ENCODE results near the gene CRKL.

DNA sequence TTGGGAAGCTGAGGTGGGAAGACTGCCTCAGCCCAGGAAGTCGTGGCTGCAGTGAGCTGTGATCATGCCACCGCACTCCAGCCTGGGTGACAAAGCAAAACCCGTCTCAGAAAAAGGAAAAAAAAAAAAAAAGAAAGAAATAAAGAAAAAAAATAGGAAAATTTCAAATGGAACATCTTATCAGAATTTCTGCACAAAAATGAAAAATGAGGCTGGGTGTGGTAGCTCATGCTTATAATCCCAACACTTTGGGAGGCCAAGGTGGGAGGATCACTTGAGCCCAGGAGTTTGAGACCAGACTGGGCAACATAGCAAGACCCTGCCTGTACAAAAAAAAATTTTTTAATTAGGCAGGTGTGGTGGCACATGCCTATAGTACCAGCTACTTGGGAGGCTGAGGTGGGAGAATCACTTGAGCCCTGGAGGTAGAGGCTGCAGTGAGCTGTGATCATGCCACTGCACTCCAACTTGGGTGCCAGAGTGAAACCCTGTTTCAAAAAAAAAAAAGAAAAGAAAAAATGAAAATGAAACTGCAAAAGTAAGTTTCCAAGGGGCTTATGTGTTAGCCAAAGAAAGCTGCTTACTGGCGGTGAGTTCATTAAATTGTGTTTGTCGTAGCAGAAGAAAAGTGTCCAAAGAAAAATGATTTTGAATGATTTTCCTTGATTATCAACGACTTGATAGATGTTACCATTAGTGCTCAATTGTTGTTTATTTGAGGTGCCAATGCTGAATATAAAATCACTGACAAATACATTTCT is 7.5 kb upstream of the CRKL start:
- TF ChIP-seq, protein P1, sequence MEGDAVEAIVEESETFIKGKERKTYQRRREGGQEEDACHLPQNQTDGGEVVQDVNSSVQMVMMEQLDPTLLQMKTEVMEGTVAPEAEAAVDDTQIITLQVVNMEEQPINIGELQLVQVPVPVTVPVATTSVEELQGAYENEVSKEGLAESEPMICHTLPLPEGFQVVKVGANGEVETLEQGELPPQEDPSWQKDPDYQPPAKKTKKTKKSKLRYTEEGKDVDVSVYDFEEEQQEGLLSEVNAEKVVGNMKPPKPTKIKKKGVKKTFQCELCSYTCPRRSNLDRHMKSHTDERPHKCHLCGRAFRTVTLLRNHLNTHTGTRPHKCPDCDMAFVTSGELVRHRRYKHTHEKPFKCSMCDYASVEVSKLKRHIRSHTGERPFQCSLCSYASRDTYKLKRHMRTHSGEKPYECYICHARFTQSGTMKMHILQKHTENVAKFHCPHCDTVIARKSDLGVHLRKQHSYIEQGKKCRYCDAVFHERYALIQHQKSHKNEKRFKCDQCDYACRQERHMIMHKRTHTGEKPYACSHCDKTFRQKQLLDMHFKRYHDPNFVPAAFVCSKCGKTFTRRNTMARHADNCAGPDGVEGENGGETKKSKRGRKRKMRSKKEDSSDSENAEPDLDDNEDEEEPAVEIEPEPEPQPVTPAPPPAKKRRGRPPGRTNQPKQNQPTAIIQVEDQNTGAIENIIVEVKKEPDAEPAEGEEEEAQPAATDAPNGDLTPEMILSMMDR (IDR thresholded peaks at IDR 0.05), result no peak
- no peak for TF ChIP-seq POLR2A (IDR thresholded peaks at IDR 0.05)
